Measurements from ENCODE around the gene PDSS2. TPM values are rescaled to one million over a fixed set of nuclear protein-coding genes. Genes with fewer than 3 reads are reported as not detected.

The PDSS2 gene
- total and polyA plus RNA-seq, 2 of the 4 experiments (the other 2 are of a cell fraction), result 8.6 to 9.2 TPM

- no peak overlapping the region for H4K5ac ChIP-seq (ENCODE audit: low read depth, low read length)
- no peak overlapping the region for H3K4me3 ChIP-seq (ENCODE audit: insufficient read depth, low read depth, low read length)
- H3K4ac ChIP-seq (ENCODE audit: low read depth, low read length), result no peak overlapping the region
- no peak overlapping the region for H2AK9ac ChIP-seq (replicated peaks; ENCODE audit: low read depth, low read length, poor library complexity)
- no peak overlapping the region for H3K9ac ChIP-seq (ENCODE audit: low read depth, low read length)
- ChIA-PET POLR2A (ENCODE audit: unreplicated experiment) (no interaction called here), CTCF (no interaction called here)
- H3K14ac ChIP-seq (replicated peaks; ENCODE audit: low read depth, low read length), result no peak overlapping the region
- H2BK120ac ChIP-seq (ENCODE audit: low read depth, low read length), result no peak overlapping the region
- no peak overlapping the region for H3K4me2 ChIP-seq (ENCODE audit: low read depth, low read length)
- H3K27me3 ChIP-seq (ENCODE audit: control insufficient read depth, insufficient read depth, low read length), result no peaks in the 10 kb centered on the region
- no peak overlapping the region for H2AFZ ChIP-seq (replicated peaks; ENCODE audit: low read length, poor library complexity)
- no peak overlapping the region for H3K56ac ChIP-seq (ENCODE audit: extremely low read depth, insufficient read depth, low read length)
- TF ChIP-seq RFX5 (IDR thresholded peaks at IDR 0.05; ENCODE audit: low read depth, low read length) (no peak), MXI1 (IDR thresholded peaks at IDR 0.05; ENCODE audit: borderline replicate concordance, low read depth, low read length) (no peak), FOS (IDR thresholded peaks at IDR 0.05; ENCODE audit: low read depth, low read length) (no peak), RCOR1 (IDR thresholded peaks at IDR 0.05; ENCODE audit: insufficient replicate concordance, low read length) (no peak), BHLHE40 (IDR thresholded peaks at IDR 0.05; ENCODE audit: low read depth, low read length) (no peak), MAFK (IDR thresholded peaks at IDR 0.05; ENCODE audit: low read depth, low read length) (no peak), NFE2L2 (IDR thresholded peaks at IDR 0.05; ENCODE audit: low read depth, low read length) (no peak)
- TF ChIP-seq, protein P1, sequence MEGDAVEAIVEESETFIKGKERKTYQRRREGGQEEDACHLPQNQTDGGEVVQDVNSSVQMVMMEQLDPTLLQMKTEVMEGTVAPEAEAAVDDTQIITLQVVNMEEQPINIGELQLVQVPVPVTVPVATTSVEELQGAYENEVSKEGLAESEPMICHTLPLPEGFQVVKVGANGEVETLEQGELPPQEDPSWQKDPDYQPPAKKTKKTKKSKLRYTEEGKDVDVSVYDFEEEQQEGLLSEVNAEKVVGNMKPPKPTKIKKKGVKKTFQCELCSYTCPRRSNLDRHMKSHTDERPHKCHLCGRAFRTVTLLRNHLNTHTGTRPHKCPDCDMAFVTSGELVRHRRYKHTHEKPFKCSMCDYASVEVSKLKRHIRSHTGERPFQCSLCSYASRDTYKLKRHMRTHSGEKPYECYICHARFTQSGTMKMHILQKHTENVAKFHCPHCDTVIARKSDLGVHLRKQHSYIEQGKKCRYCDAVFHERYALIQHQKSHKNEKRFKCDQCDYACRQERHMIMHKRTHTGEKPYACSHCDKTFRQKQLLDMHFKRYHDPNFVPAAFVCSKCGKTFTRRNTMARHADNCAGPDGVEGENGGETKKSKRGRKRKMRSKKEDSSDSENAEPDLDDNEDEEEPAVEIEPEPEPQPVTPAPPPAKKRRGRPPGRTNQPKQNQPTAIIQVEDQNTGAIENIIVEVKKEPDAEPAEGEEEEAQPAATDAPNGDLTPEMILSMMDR (conservative IDR thresholded peaks at IDR 0.05; ENCODE audit: low read depth, low read length), result no peak
- intact Hi-C loops (cut with micrococcal nuclease), result no loop called here
- no peak overlapping the region for H4K91ac ChIP-seq (ENCODE audit: insufficient read depth, low read depth, low read length)
- no TSS peak for BruUV-seq (replicated peaks)
- ATAC-seq (ENCODE audit: low read depth) (no peak), DNase-seq (no peak)
- no peak overlapping the region for H3K18ac ChIP-seq (ENCODE audit: low read depth, low read length)
- H3K23ac ChIP-seq (ENCODE audit: low read depth, low read length), result no peak overlapping the region
- H4K20me1 ChIP-seq (ENCODE audit: insufficient read depth, low read length), result no peaks in the 10 kb centered on the region
- H3K79me1 ChIP-seq (ENCODE audit: low read depth in 1 of 2, low read length in 2 of 2), result no peaks in the 10 kb centered on the region
- H4K8ac ChIP-seq (ENCODE audit: low read depth in 2 of 2, low read length in 2 of 2), result no peak overlapping the region
- H2BK5ac ChIP-seq (ENCODE audit: low read depth, low read length, poor library complexity, severe bottlenecking), result no peak overlapping the region
- H2BK15ac ChIP-seq (ENCODE audit: low read depth, low read length), result no peak overlapping the region
- H3K36me3 ChIP-seq (ENCODE audit: control insufficient read depth, insufficient read depth, low read length), result no peaks in the 10 kb centered on the region
- no peaks in the 10 kb centered on the region for H3K9me1 ChIP-seq (ENCODE audit: insufficient read depth, low read length)
- no peaks in the 10 kb centered on the region for H3K4me1 ChIP-seq (ENCODE audit: control insufficient read depth, insufficient read depth, low read length)
- in situ Hi-C loops (cut with MboI; ENCODE audit: low sequenced_read_pairs), result no loop called here
- no peaks in the 10 kb centered on the region for H3K9me3 ChIP-seq (ENCODE audit: control insufficient read depth, insufficient read depth, low read length)
- 80% methylated on average over 2 of the region's 12 CpGs; no CpG with 5 or more reads in 1 of the 2 experiments for WGBS, 2 experiments (ENCODE audit: extremely low coverage in 2 of 2, insufficient read length in 1 of 2)
- no peak overlapping the region for H3K27ac ChIP-seq (ENCODE audit: insufficient read depth, low read length)
- H2AK5ac ChIP-seq (ENCODE audit: low read depth, low read length), result no peak overlapping the region
- H2BK20ac ChIP-seq (ENCODE audit: low read depth, low read length), result no peak overlapping the region
- dilution Hi-C loops (cut with HindIII; ENCODE audit: low sequenced_read_pairs, unreplicated experiment), result no loop called here
Observed at GRCh38 chr6:107154131-107154800, 305.1 kb downstream of the PDSS2 start.

Data from IMR-90 (cell line).